Right lobe of liver (tissue), 4 donors: ENCODE data around the gene STXBP2.

Experiments used
- POLR2A ChIP-seq: fragments of 450-650 bp; IDR thresholded peaks from one replicate; pipeline ENCODE4 v1.6.1; 2017; ENCODE audit warnings: antibody characterized with exemption, mild to moderate bottlenecking
- TF ChIP-seq, protein P1 (sequence below), 4 donors: fragments of 200-600 bp in 3 of 4; fragments of 450-650 bp in 1 of 4; IDR thresholded peaks; one replicate each; pipeline versions ENCODE4 v1.5.1 to v1.8.0; 2016 to 2022; ENCODE audit warnings: antibody characterized with exemption in 4 of 4, mild to moderate bottlenecking in 2 of 4
- donor health status: DM: no; HTN: no; CAD: no.
- donor health status: DM: no; HTN: no; CAD: no.
- donor health status: DM: no; HTN: yes; CAD: no.

GRCh38 chr19:7679771-7680605, 43.1 kb downstream of the STXBP2 start:
- TF ChIP-seq, protein P1, sequence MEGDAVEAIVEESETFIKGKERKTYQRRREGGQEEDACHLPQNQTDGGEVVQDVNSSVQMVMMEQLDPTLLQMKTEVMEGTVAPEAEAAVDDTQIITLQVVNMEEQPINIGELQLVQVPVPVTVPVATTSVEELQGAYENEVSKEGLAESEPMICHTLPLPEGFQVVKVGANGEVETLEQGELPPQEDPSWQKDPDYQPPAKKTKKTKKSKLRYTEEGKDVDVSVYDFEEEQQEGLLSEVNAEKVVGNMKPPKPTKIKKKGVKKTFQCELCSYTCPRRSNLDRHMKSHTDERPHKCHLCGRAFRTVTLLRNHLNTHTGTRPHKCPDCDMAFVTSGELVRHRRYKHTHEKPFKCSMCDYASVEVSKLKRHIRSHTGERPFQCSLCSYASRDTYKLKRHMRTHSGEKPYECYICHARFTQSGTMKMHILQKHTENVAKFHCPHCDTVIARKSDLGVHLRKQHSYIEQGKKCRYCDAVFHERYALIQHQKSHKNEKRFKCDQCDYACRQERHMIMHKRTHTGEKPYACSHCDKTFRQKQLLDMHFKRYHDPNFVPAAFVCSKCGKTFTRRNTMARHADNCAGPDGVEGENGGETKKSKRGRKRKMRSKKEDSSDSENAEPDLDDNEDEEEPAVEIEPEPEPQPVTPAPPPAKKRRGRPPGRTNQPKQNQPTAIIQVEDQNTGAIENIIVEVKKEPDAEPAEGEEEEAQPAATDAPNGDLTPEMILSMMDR (IDR thresholded peaks at IDR 0.05): no peak
- no peak for TF ChIP-seq POLR2A
